ENCODE data around the gene DTL.

GRCh38 chr1:212091438-212092121, 56.0 kb downstream of the DTL start:
- TF ChIP-seq CTCF (conservative IDR thresholded peaks at IDR 0.05): no peak
- TF ChIP-seq ZFX (IDR thresholded peaks at IDR 0.05): no peak
